Measurements from ENCODE around the gene FOXN1. TPM values are rescaled to one million over a fixed set of nuclear protein-coding genes. Genes with fewer than 3 reads are reported as not detected.

The FOXN1 gene
- total RNA-seq, 1 donor from 2014 or later, result not detected

GRCh38 chr17:28482551-28483199 lies 23.5 kb upstream of the FOXN1 start:
- H3K27ac Mint-ChIP-seq, result no peak overlapping the region
- no peaks in the 10 kb centered on the region for H3K9me3 Mint-ChIP-seq
- Histone ChIP-seq H3K27ac (no peak overlapping the region), H3K36me3 (no peaks in the 10 kb centered on the region), H3K4me2 (no peak overlapping the region), H2AFZ (replicated peaks) (no peak overlapping the region), H3K9ac (no peak overlapping the region), H3F3A (ENCODE audit: low read depth) (no peaks in the 10 kb centered on the region), H3K27me3 (no peaks in the 10 kb centered on the region), H3K4me3 (no peak overlapping the region), H3K79me2 (ENCODE audit: low read depth) (no peaks in the 10 kb centered on the region), H3K4me1 (no peaks in the 10 kb centered on the region), H3K9me3 (ENCODE audit: low read depth) (no peaks in the 10 kb centered on the region), H4K20me1 (ENCODE audit: low read depth) (no peaks in the 10 kb centered on the region)
- H3K36me3 Mint-ChIP-seq, result no peaks in the 10 kb centered on the region
- H3K27me3 Mint-ChIP-seq (ENCODE audit: insufficient read depth, low read depth), result peaks cover 6% of the 10 kb centered on the region
- H3K4me1 Mint-ChIP-seq, result no peaks in the 10 kb centered on the region
- DNase-seq (ENCODE audit: low spot score), result no peak
- no peak overlapping the region for H3K4me3 Mint-ChIP-seq
- TF ChIP-seq EZH2 (IDR thresholded peaks at IDR 0.05), result no peak
- no peak for TF ChIP-seq CTCF (IDR thresholded peaks at IDR 0.05)
- TF ChIP-seq EZH2phosphoT487 (IDR thresholded peaks at IDR 0.05), result no peak

GRCh38 chr17:28484296-28484695 lies 21.9 kb upstream of the FOXN1 start:
- Mint-ChIP-seq H3K36me3 (no peaks in the 10 kb centered on the region), H3K4me1 (no peaks in the 10 kb centered on the region), H3K4me3 (no peak overlapping the region), H3K9me3 (no peaks in the 10 kb centered on the region), H3K27me3 (ENCODE audit: insufficient read depth, low read depth) (peaks cover 5% of the 10 kb centered on the region), H3K27ac (no peak overlapping the region)
- no peaks in the 10 kb centered on the region for H3K4me1 ChIP-seq
- H3K9ac ChIP-seq, result no peak overlapping the region
- no peaks in the 10 kb centered on the region for H3K36me3 ChIP-seq
- H3K4me2 ChIP-seq, result no peak overlapping the region
- no peak overlapping the region for H2AFZ ChIP-seq (replicated peaks)
- H3K27me3 ChIP-seq, result no peaks in the 10 kb centered on the region
- no peak overlapping the region for H3K27ac ChIP-seq
- no peaks in the 10 kb centered on the region for H3K9me3 ChIP-seq (ENCODE audit: low read depth)
- no peak for TF ChIP-seq EZH2 (IDR thresholded peaks at IDR 0.05)
- no peak for TF ChIP-seq CTCF (IDR thresholded peaks at IDR 0.05)
- no peak for TF ChIP-seq EZH2phosphoT487 (IDR thresholded peaks at IDR 0.05)
- no peak for DNase-seq (ENCODE audit: low spot score)
- H3F3A ChIP-seq (ENCODE audit: low read depth), result no peaks in the 10 kb centered on the region
- H3K4me3 ChIP-seq, result no peak overlapping the region
- H3K79me2 ChIP-seq (ENCODE audit: low read depth), result no peaks in the 10 kb centered on the region
- H4K20me1 ChIP-seq (ENCODE audit: low read depth), result no peaks in the 10 kb centered on the region

DNA sequence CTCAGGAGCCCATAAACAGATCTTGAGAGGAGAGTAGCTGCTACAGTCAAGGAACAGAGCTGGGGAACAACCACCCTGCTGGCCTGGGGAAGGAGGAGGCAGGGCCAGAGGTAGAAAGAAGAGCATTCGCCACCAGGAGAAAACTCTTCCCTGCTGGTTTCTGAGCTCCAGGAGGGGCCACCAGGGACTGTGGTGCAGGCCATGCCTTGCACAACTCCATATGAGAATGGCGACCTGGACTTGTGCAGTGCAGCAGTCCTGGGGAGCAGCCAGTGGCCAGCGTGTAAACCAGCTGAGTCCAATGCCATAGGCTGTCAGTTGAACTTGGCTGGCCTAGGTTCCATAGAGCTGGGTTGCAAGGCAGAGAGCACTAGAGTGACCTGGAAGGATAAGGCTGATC lies 21.1 kb upstream of the FOXN1 start:
- no peak overlapping the region for H3K27ac ChIP-seq
- no peak overlapping the region for H3K4me3 ChIP-seq
- no peaks in the 10 kb centered on the region for H3K9me3 ChIP-seq (ENCODE audit: low read depth)
- H3K9ac ChIP-seq, result no peak overlapping the region
- no peaks in the 10 kb centered on the region for H3K36me3 ChIP-seq
- H3K4me1 Mint-ChIP-seq, result no peaks in the 10 kb centered on the region
- no peaks in the 10 kb centered on the region for H3K36me3 Mint-ChIP-seq
- no peak for DNase-seq (ENCODE audit: low spot score)
- H3K27me3 Mint-ChIP-seq (ENCODE audit: insufficient read depth, low read depth), result peaks cover 5% of the 10 kb centered on the region
- H3K27ac Mint-ChIP-seq, result peak overlapping the region; percentile 30
- H3K79me2 ChIP-seq (ENCODE audit: low read depth), result no peaks in the 10 kb centered on the region
- H3K27me3 ChIP-seq, result no peaks in the 10 kb centered on the region
- no peaks in the 10 kb centered on the region for H4K20me1 ChIP-seq (ENCODE audit: low read depth)
- H3F3A ChIP-seq (ENCODE audit: low read depth), result no peaks in the 10 kb centered on the region
- H2AFZ ChIP-seq (replicated peaks), result no peak overlapping the region
- H3K4me1 ChIP-seq, result no peaks in the 10 kb centered on the region
- no peak overlapping the region for H3K4me3 Mint-ChIP-seq
- no peaks in the 10 kb centered on the region for H3K9me3 Mint-ChIP-seq
- no peak overlapping the region for H3K4me2 ChIP-seq
- no peak for TF ChIP-seq EZH2 (IDR thresholded peaks at IDR 0.05)
- TF ChIP-seq CTCF (IDR thresholded peaks at IDR 0.05), result no peak
- TF ChIP-seq EZH2phosphoT487 (IDR thresholded peaks at IDR 0.05), result no peak
